ENCODE data around the gene TTYH2. TPM values are rescaled to one million over a fixed set of nuclear protein-coding genes. Genes with fewer than 3 reads are reported as not detected.

Gene TTYH2
- polyA plus RNA-seq, 1 of the 3 experiments (the other 2 are of a cell fraction), result 16.1 TPM

GRCh38 chr17:74182041-74182723 is 31.2 kb upstream of the TTYH2 start:
- 66% methylated on average over 17 of the region's 17 CpGs for WGBS (ENCODE audit: low lambda C conversion rate)
- ChIA-PET CTCF (interaction anchor here (0.8 to 18.5 kb wide), 12 partner anchors 9 to 753 kb away, joined by 3 to 284 read pairs (median 4); partner anchors contain the start of gene RPL38), POLR2A (no interaction called here)
- Histone ChIP-seq H3K4me2 (no peak overlapping the region), H3K9me3 (no peaks in the 10 kb centered on the region), H3K4me3 (ENCODE audit: low read depth in 2 of 2, low read length in 1 of 2) (no peak overlapping the region), H3K27me3 (ENCODE audit: insufficient read depth) (no peaks in the 10 kb centered on the region), H3K4me1 (ENCODE audit: control insufficient read depth in 1 of 2, insufficient read depth in 2 of 2, low read depth in 1 of 2, low read length in 1 of 2) (peaks cover 0 to 5% of the 10 kb centered on the region in 2 experiments; a peak in 1 of 4 replicates), H3K27ac (ENCODE audit: low read depth in 2 of 2, low read length in 1 of 2) (no peak overlapping the region), H3K79me2 (ENCODE audit: insufficient read depth) (no peaks in the 10 kb centered on the region), H3K9ac (no peak overlapping the region), H3F3A (replicated peaks; ENCODE audit: insufficient read depth) (no peaks in the 10 kb centered on the region), H4K20me1 (ENCODE audit: insufficient read depth) (no peaks in the 10 kb centered on the region), H2AFZ (ENCODE audit: low read depth) (no peak overlapping the region), H3K9me2 (no peaks in the 10 kb centered on the region), H3K36me3 (replicated peaks in 1 of 2; ENCODE audit: control insufficient read depth in 1 of 2, insufficient read depth in 2 of 2, low read length in 1 of 2) (no peaks in the 10 kb centered on the region)
- TF ChIP-seq RAD21 (IDR thresholded peaks at IDR 0.05; ENCODE audit: low read length) (no peak), POLR2AphosphoS5 (IDR thresholded peaks at IDR 0.05; ENCODE audit: low read depth, low read length) (no peak)
- no peak for DNase-seq

- H3K27me3 ChIP-seq (ENCODE audit: insufficient read depth), result no peaks in the 10 kb centered on the region
- no peaks in the 10 kb centered on the region for H3F3A ChIP-seq (replicated peaks; ENCODE audit: insufficient read depth)
- CTCF ChIA-PET, result interaction anchor here (0.7 to 18.5 kb wide), 7 partner anchors 18 to 585 kb away, joined by 3 to 284 read pairs (median 3); partner anchors contain the start of gene RPL38
- TF ChIP-seq RXRA (IDR thresholded peaks at IDR 0.05; ENCODE audit: borderline replicate concordance, low read depth), result no peak
- no peak for TF ChIP-seq SIN3A (IDR thresholded peaks at IDR 0.05; ENCODE audit: borderline replicate concordance, low read depth, low read length)
- TF ChIP-seq PBX3 (IDR thresholded peaks at IDR 0.05), result no peak
- TF ChIP-seq GATA2 (CRISPR knock-in tag; IDR thresholded peaks at IDR 0.05), result no peak
- no peak for TF ChIP-seq ELF1 (IDR thresholded peaks at IDR 0.05)
- no peak overlapping the region for H3K27ac ChIP-seq (ENCODE audit: low read depth in 2 of 2, low read length in 1 of 2)
- H3K4me3 ChIP-seq (ENCODE audit: low read depth in 2 of 2, low read length in 1 of 2), result no peak overlapping the region
- no peak for DNase-seq
- no peaks in the 10 kb centered on the region for H4K20me1 ChIP-seq (ENCODE audit: insufficient read depth)
- 64% methylated on average over 9 of the region's 9 CpGs for WGBS (ENCODE audit: low lambda C conversion rate)
- H3K9me3 ChIP-seq, result no peaks in the 10 kb centered on the region
- POLR2A ChIA-PET, result no interaction called here
- no peak overlapping the region for H3K4me2 ChIP-seq
- H3K36me3 ChIP-seq (replicated peaks in 1 of 2; ENCODE audit: control insufficient read depth in 1 of 2, insufficient read depth in 2 of 2, low read length in 1 of 2), result no peaks in the 10 kb centered on the region
- H2AFZ ChIP-seq (ENCODE audit: low read depth), result no peak overlapping the region
- no peaks in the 10 kb centered on the region for H3K9me2 ChIP-seq
- no peak overlapping the region for H3K9ac ChIP-seq
- no peaks in the 10 kb centered on the region for H3K79me2 ChIP-seq (ENCODE audit: insufficient read depth)
- peaks cover 0 to 5% of the 10 kb centered on the region in 2 experiments; a peak in 1 of 4 replicates for H3K4me1 ChIP-seq (ENCODE audit: control insufficient read depth in 1 of 2, insufficient read depth in 2 of 2, low read depth in 1 of 2, low read length in 1 of 2)
Observed at GRCh38 chr17:74183411-74183810, 30.0 kb upstream of the TTYH2 start.

GRCh38 chr17:74185571-74186185 is 27.7 kb upstream of the TTYH2 start:
- TF ChIP-seq POLR2AphosphoS5 (IDR thresholded peaks at IDR 0.05; ENCODE audit: low read depth, low read length), result no peak
- TF ChIP-seq RCOR1 (IDR thresholded peaks at IDR 0.05; ENCODE audit: low read length), result no peak
- TF ChIP-seq MAX (IDR thresholded peaks at IDR 0.05; ENCODE audit: low read depth), result no peak
- no peak for TF ChIP-seq CHD2 (IDR thresholded peaks at IDR 0.05; ENCODE audit: low read length, partially characterized antibody)
- TF ChIP-seq PBX3 (IDR thresholded peaks at IDR 0.05), result no peak
- CTCF ChIA-PET, result interaction anchor here (1.2 to 18.5 kb wide), 4 partner anchors 9 to 95 kb away, joined by 3 to 284 read pairs (median 17); partner anchors contain the start of gene RPL38

More at GRCh38 chr17:74185571-74186185, 27.7 kb upstream of the TTYH2 start:
- H3K79me2 ChIP-seq (ENCODE audit: insufficient read depth), result no peaks in the 10 kb centered on the region
- POLR2A ChIA-PET, result no interaction called here
- DNase-seq, result no peak
- H3K9me3 ChIP-seq, result no peaks in the 10 kb centered on the region
- H3K36me3 ChIP-seq (replicated peaks in 1 of 2; ENCODE audit: control insufficient read depth in 1 of 2, insufficient read depth in 2 of 2, low read length in 1 of 2), result no peaks in the 10 kb centered on the region
- peaks cover 0 to 5% of the 10 kb centered on the region in 2 experiments; a peak in 1 of 4 replicates for H3K4me1 ChIP-seq (ENCODE audit: control insufficient read depth in 1 of 2, insufficient read depth in 2 of 2, low read depth in 1 of 2, low read length in 1 of 2)
- no peak overlapping the region for H2AFZ ChIP-seq (ENCODE audit: low read depth)
- H3K4me3 ChIP-seq (ENCODE audit: low read depth in 2 of 2, low read length in 1 of 2), result no peak overlapping the region
- H3K9me2 ChIP-seq, result no peaks in the 10 kb centered on the region
- H4K20me1 ChIP-seq (ENCODE audit: insufficient read depth), result no peaks in the 10 kb centered on the region
- no peak overlapping the region for H3K4me2 ChIP-seq
- H3K27me3 ChIP-seq (ENCODE audit: insufficient read depth), result no peaks in the 10 kb centered on the region
- H3K27ac ChIP-seq (ENCODE audit: low read depth in 2 of 2, low read length in 1 of 2), result no peak overlapping the region
- WGBS (ENCODE audit: low lambda C conversion rate), result 48% methylated on average over 9 of the region's 9 CpGs
- H3K9ac ChIP-seq, result no peak overlapping the region
- no peaks in the 10 kb centered on the region for H3F3A ChIP-seq (replicated peaks; ENCODE audit: insufficient read depth)

Data from SK-N-SH (cell line).